ENCODE measurements around the gene RPS6KA5.

GRCh38 chr14:90814806-90815571 is 245.5 kb downstream of the RPS6KA5 start:
- TF ChIP-seq CTCF (IDR thresholded peaks at IDR 0.05) (no peak), POLR2A (IDR thresholded peaks at IDR 0.05) (no peak), POLR2AphosphoS5 (IDR thresholded peaks at IDR 0.05) (no peak)

All from breast epithelium (tissue), 3 donors.